ENCODE measurements around the gene BRINP3. TPM values are rescaled to one million over a fixed set of nuclear protein-coding genes. Genes with fewer than 3 reads are reported as not detected.

The BRINP3 gene
- total RNA-seq, result not detected in 2 replicates

GRCh38 chr1:190477762-190478148, at the start of gene BRINP3:
Gene BRINP3 (minus strand): TSS chr1:190477864.

